ENCODE results near the gene FRZB.

DNA sequence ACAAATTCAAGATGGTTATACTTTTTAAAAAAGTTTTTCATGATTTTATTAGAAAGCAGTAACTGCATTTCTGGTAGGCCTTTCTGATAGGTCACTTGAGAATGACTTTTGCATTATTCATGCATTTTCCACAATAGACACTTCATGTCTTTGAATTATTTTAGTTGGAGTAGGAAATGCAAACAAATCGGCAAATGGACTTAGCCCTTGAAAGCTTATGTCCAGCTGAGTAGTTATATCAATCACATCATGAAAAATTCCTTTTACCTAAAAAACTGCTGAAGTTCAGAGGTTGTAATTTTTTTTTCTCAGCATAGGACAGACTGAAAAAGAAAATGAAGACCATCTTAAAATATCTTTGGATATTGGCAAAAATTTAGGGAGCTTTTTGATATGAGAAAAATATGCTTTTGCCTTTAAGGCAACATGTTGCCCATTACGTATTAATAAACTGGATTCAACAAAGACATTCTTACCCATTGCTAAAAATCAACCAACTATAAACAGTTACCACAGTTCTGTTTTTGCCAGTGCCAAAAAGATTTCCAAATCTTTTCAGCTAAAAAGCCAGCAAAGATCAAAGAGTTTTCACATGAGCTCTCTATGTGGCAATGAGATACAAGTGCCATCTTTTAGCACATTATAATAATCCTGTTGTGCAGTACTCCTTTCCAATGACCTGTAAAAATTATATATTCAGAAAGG, 45.5 kb upstream of the FRZB start:
- TF ChIP-seq POLR2AphosphoS5 (IDR thresholded peaks at IDR 0.05; ENCODE audit: borderline replicate concordance, low read depth, low read length), result no peak
- TF ChIP-seq EZH2 (IDR thresholded peaks at IDR 0.05), result no peak
- no peak for TF ChIP-seq FOXP2 (optimal IDR thresholded peaks at IDR 0.05; ENCODE audit: control extremely low read depth, extremely low read length, insufficient read depth)

All from SK-N-MC (cell line).